Epithelial cell of esophagus (primary cell): Measurements from ENCODE around the gene CBX7.

Source experiments
- DNase-seq: peaks from one replicate; pipeline ENCODE4 v3.0.0; 2010; ENCODE audit warnings: low read depth
- H3K4me3 ChIP-seq: 2 replicates; pipeline ENCODE4 v1.5.1; 2011; ENCODE audit warnings: mild to moderate bottlenecking, low read length, control low read depth
- CTCF ChIP-seq: IDR thresholded peaks from 2 replicates; pipeline ENCODE4 v1.5.1; 2011; ENCODE audit warnings: low read depth, mild to moderate bottlenecking, low read length, control low read depth, inconsistent platforms; ENCODE audit not compliant: insufficient read depth; ENCODE audit errors: missing control alignments

CBX7 gene

GRCh38 chr22:39144101-39144767 lies 8.2 kb downstream of the CBX7 start:
- peak overlapping the region; percentile 81 for H3K4me3 ChIP-seq
- no peak for TF ChIP-seq CTCF
- no peak for DNase-seq

- no peak for DNase-seq
- no peak for TF ChIP-seq CTCF
Measured at GRCh38 chr22:39142088-39142680, 10.3 kb downstream of the CBX7 start.

GRCh38 chr22:39139933-39140332 lies 12.5 kb downstream of the CBX7 start:
- no peak overlapping the region for H3K4me3 ChIP-seq
- no peak for DNase-seq
- TF ChIP-seq CTCF, result no peak

More at GRCh38 chr22:39142088-39142680, 10.3 kb downstream of the CBX7 start:
- H3K4me3 ChIP-seq, result no peak overlapping the region

GRCh38 chr22:39138357-39138997 lies 14.0 kb downstream of the CBX7 start:
- no peak overlapping the region for H3K4me3 ChIP-seq
- no peak for TF ChIP-seq CTCF
- DNase-seq, result no peak

- TF ChIP-seq CTCF, result no peak
- DNase-seq, result no peak
- H3K4me3 ChIP-seq, result no peak overlapping the region
Measured at GRCh38 chr22:39136317-39136716, 16.2 kb downstream of the CBX7 start.

GRCh38 chr22:39135092-39135896 lies 17.2 kb downstream of the CBX7 start:
- peak; percentile 42 for DNase-seq
- H3K4me3 ChIP-seq, result no peak overlapping the region
- TF ChIP-seq CTCF, result peak; percentile 50
